Naive thymus-derived CD4-positive, alpha-beta T cell (primary cell): ENCODE data around the gene AKT1S1. TPM values are rescaled to one million over a fixed set of nuclear protein-coding genes. Genes with fewer than 3 reads are reported as not detected.

Experiments used
- ATAC-seq: fragments of 150-1000 bp; cut with Tn5 transposase; 2 replicates; pipeline ENCODE4 v1.10.0; 2021; ENCODE audit warnings: mild to moderate bottlenecking, moderate library complexity
- CTCF ChIA-PET: fragments of 350-600 bp; sonication (Branson Sonifier 250); formaldehyde crosslinking; loops from one replicate; lab custom pipeline; 2021; ENCODE audit warnings: antibody characterized with exemption; lab: Charles Lee
- POLR2A ChIA-PET: fragments of 350-600 bp; sonication (Branson Sonifier 250); formaldehyde crosslinking; loops from one replicate; lab custom pipeline; 2021; ENCODE audit warnings: antibody characterized with exemption, inconsistent platforms; lab: Charles Lee
- DNase-seq, 9 donors: peaks; one replicate each; pipeline versions ENCODE4 v3.0.0 to v3.0.0-alpha.2; 2020 to 2022; ENCODE audit warnings: mixed read lengths in 1 of 9
- H3K27ac ChIP-seq: one replicate; pipeline ENCODE4 v1.7.0; 2013; ENCODE audit warnings: mild to moderate bottlenecking, low read depth, low read length, moderate library complexity
- H3K27me3 ChIP-seq, 2 donors: one replicate each; pipeline ENCODE4 v1.7.0; 2013; ENCODE audit warnings: low read length in 2 of 2, mild to moderate bottlenecking in 2 of 2, moderate library complexity in 2 of 2; ENCODE audit not compliant: control insufficient read depth in 2 of 2, insufficient read depth in 2 of 2
- H3K36me3 ChIP-seq, 3 experiments: 1 replicate in 2 of 3; 2 replicates in 1 of 3; pipeline ENCODE4 v1.7.0; 2013; ENCODE audit warnings: low read length in 3 of 3, mild to moderate bottlenecking in 3 of 3, moderate library complexity in 1 of 3; ENCODE audit not compliant: insufficient read depth in 3 of 3, control insufficient read depth in 2 of 3
- H3K4me1 ChIP-seq, 2 donors: one replicate each; pipeline ENCODE4 v1.7.0; 2013; ENCODE audit warnings: low read length in 2 of 2, mild to moderate bottlenecking in 2 of 2, moderate library complexity in 1 of 2; ENCODE audit not compliant: control insufficient read depth in 2 of 2, insufficient read depth in 2 of 2
- H3K4me3 ChIP-seq: 2 replicates; pipeline ENCODE4 v1.7.0; 2013; ENCODE audit warnings: mild to moderate bottlenecking, low read length
- H3K9me3 ChIP-seq, 3 experiments: 1 replicate in 2 of 3; 2 replicates in 1 of 3; pipeline ENCODE4 v1.7.0; 2013; ENCODE audit warnings: low read length in 3 of 3; ENCODE audit not compliant: control insufficient read depth in 2 of 3
- H3K27ac Mint-ChIP-seq, 9 donors: one replicate each; pipeline ENCODE4 v1.8.0; 2020 to 2022; ENCODE audit warnings: mixed read lengths in 9 of 9, mild to moderate bottlenecking in 8 of 9, moderate library complexity in 5 of 9, inconsistent platforms in 2 of 9
- H3K27me3 Mint-ChIP-seq, 5 donors: one replicate each; pipeline ENCODE4 v1.8.0; 2021 to 2022; ENCODE audit warnings: mixed read lengths in 5 of 5, mild to moderate bottlenecking in 1 of 5
- H3K36me3 Mint-ChIP-seq, 5 donors: one replicate each; pipeline ENCODE4 v1.8.0; 2020 to 2022; ENCODE audit warnings: mixed read lengths in 5 of 5, mild to moderate bottlenecking in 3 of 5, inconsistent platforms in 1 of 5
- H3K4me1 Mint-ChIP-seq, 7 donors: one replicate each; pipeline ENCODE4 v1.8.0; 2020 to 2022; ENCODE audit warnings: mixed read lengths in 7 of 7, mild to moderate bottlenecking in 3 of 7, inconsistent platforms in 1 of 7
- H3K4me3 Mint-ChIP-seq, 10 donors: one replicate each; pipeline ENCODE4 v1.8.0; 2020 to 2022; ENCODE audit warnings: mild to moderate bottlenecking in 10 of 10, mixed read lengths in 10 of 10, moderate library complexity in 6 of 10, inconsistent platforms in 2 of 10
- H3K9me3 Mint-ChIP-seq, 11 donors: one replicate each; pipeline ENCODE4 v1.8.0; 2020 to 2022; ENCODE audit warnings: mixed read lengths in 11 of 11, mild to moderate bottlenecking in 4 of 11, inconsistent platforms in 1 of 11, moderate library complexity in 1 of 11
- intact Hi-C, 2 donors: fragments of 100-400 bp; cut with micrococcal nuclease; formaldehyde crosslinking; loops; one replicate each; pipeline ENCODE4 v1.15.1; 2023
- polyA plus RNA-seq, 2 donors: library from polyadenylated mRNA; unstranded; fragments of 300-500 nt; fragmentation: Illumina TruSeq; gene quantifications; one replicate each; pipeline ENCODE4 v1.2.3, GENCODE V29; 2021
- total RNA-seq, 6 experiments: library from RNA in 5 of 6; stranded (reverse) in 5 of 6; gene quantifications; 1 replicate in 5 of 6; 2 replicates in 1 of 6; pipeline ENCODE4 v1.2.3 and lab custom pipeline; 2021 to 2026

AKT1S1 gene
- total and polyA plus RNA-seq, 7 experiments from 2014 or later: 4.7 to 25.7 (median 17.3) TPM

- DNase-seq: no peak
- Histone ChIP-seq H3K27me3 (no peaks in the 10 kb centered on the region), H3K27ac (no peak overlapping the region), H3K4me3 (no peak overlapping the region), H3K36me3 (peaks cover 0 to 58% (median 10%) of the 10 kb centered on the region in 3 experiments), H3K4me1 (peaks cover 10 to 12% of the 10 kb centered on the region in 2 donors), H3K9me3 (no peaks in the 10 kb centered on the region)
- ChIA-PET CTCF (no interaction called here), POLR2A (interaction anchor here (0.6 kb wide), 1 partner anchor 212 kb away, joined by 5 read pairs; no protein-coding TSS in a partner anchor)
- Mint-ChIP-seq H3K27me3 (no peaks in the 10 kb centered on the region), H3K4me3 (peak overlapping the region in 1 of 10 donors; percentile 41), H3K36me3 (peaks cover 0 to 30% (median 0%) of the 10 kb centered on the region in 5 donors), H3K4me1 (peaks cover 26 to 59% (median 43%) of the 10 kb centered on the region in 7 donors), H3K9me3 (peaks cover 0 to 6% (median 0%) of the 10 kb centered on the region in 11 donors), H3K27ac (no peak overlapping the region)
- intact Hi-C loops: no loop called here
- ATAC-seq: peak; percentile 41
Observed at GRCh38 chr19:49923055-49924003, 46.2 kb upstream of the AKT1S1 start.

GRCh38 chr19:49921871-49922795 lies 45.0 kb upstream of the AKT1S1 start:
- peaks cover 0 to 27% (median 3%) of the 10 kb centered on the region in 5 donors for H3K36me3 Mint-ChIP-seq
- H3K4me1 ChIP-seq: peaks cover 0 to 3% of the 10 kb centered on the region in 2 donors
- DNase-seq: no peak
- no peak overlapping the region for H3K27ac ChIP-seq
- peak overlapping the region in 1 of 9 donors; percentile 32 for H3K27ac Mint-ChIP-seq
- peaks cover 0 to 1% (median 0%) of the 10 kb centered on the region in 11 donors for H3K9me3 Mint-ChIP-seq
- intact Hi-C loops: no loop called here
- no peaks in the 10 kb centered on the region for H3K9me3 ChIP-seq
- ATAC-seq: peak; percentile 29
- H3K36me3 ChIP-seq: peaks cover 0 to 63% (median 13%) of the 10 kb centered on the region in 3 experiments
- no peak overlapping the region for H3K4me3 ChIP-seq
- POLR2A ChIA-PET: interaction anchor here (0.6 kb wide), 1 partner anchor 211 kb away, joined by 5 read pairs; no protein-coding TSS in a partner anchor
- CTCF ChIA-PET: no interaction called here
- no peaks in the 10 kb centered on the region for H3K27me3 Mint-ChIP-seq
- H3K4me1 Mint-ChIP-seq: peaks cover 18 to 53% (median 36%) of the 10 kb centered on the region in 7 donors
- H3K27me3 ChIP-seq: no peaks in the 10 kb centered on the region
- no peak overlapping the region for H3K4me3 Mint-ChIP-seq

- no peak overlapping the region for H3K4me3 Mint-ChIP-seq
- Histone ChIP-seq H3K27ac (no peak overlapping the region), H3K4me3 (no peak overlapping the region), H3K36me3 (peaks cover 0 to 63% (median 13%) of the 10 kb centered on the region in 3 experiments), H3K27me3 (no peaks in the 10 kb centered on the region), H3K9me3 (no peaks in the 10 kb centered on the region), H3K4me1 (no peaks in the 10 kb centered on the region)
- peaks cover 0 to 27% (median 7%) of the 10 kb centered on the region in 5 donors for H3K36me3 Mint-ChIP-seq
- peak overlapping the region in 3 of 9 donors; percentile 27 to 71 (median 28) for H3K27ac Mint-ChIP-seq
- H3K9me3 Mint-ChIP-seq: peaks cover 0 to 1% (median 0%) of the 10 kb centered on the region in 11 donors
- POLR2A ChIA-PET: no interaction called here
- ATAC-seq (no peak), DNase-seq (no peak)
- intact Hi-C loops: no loop called here
- no peaks in the 10 kb centered on the region for H3K27me3 Mint-ChIP-seq
- peaks cover 16 to 50% (median 32%) of the 10 kb centered on the region in 7 donors for H3K4me1 Mint-ChIP-seq
- CTCF ChIA-PET: no interaction called here
Observed at GRCh38 chr19:49920624-49921363, 43.6 kb upstream of the AKT1S1 start.

- H3K27ac ChIP-seq: no peak overlapping the region
- Mint-ChIP-seq H3K4me1 (peaks cover 23 to 38% (median 27%) of the 10 kb centered on the region in 7 donors), H3K27ac (peak overlapping the region in 3 of 9 donors; percentile 39 to 59 (median 46)), H3K27me3 (no peaks in the 10 kb centered on the region), H3K36me3 (peaks cover 0 to 38% (median 23%) of the 10 kb centered on the region in 5 donors), H3K9me3 (no peaks in the 10 kb centered on the region), H3K4me3 (no peak overlapping the region)
- ChIA-PET POLR2A (no interaction called here), CTCF (no interaction called here)
- DNase-seq (no peak), ATAC-seq (no peak)
- no peak overlapping the region for H3K4me3 ChIP-seq
- H3K4me1 ChIP-seq: no peaks in the 10 kb centered on the region
- H3K36me3 ChIP-seq: peaks cover 0 to 69% (median 9%) of the 10 kb centered on the region in 3 experiments
- intact Hi-C loops: no loop called here
- H3K27me3 ChIP-seq: no peaks in the 10 kb centered on the region
- no peaks in the 10 kb centered on the region for H3K9me3 ChIP-seq
Observed at GRCh38 chr19:49918089-49918488, 40.9 kb upstream of the AKT1S1 start.

GRCh38 chr19:49916839-49917733 lies 39.9 kb upstream of the AKT1S1 start:
- Mint-ChIP-seq H3K4me1 (peaks cover 28 to 40% (median 31%) of the 10 kb centered on the region in 7 donors), H3K27me3 (no peaks in the 10 kb centered on the region), H3K27ac (peak overlapping the region in 1 of 9 donors; percentile 82), H3K4me3 (no peak overlapping the region), H3K36me3 (peaks cover 0 to 38% (median 23%) of the 10 kb centered on the region in 5 donors), H3K9me3 (no peaks in the 10 kb centered on the region)
- ChIA-PET CTCF (no interaction called here), POLR2A (interaction anchor here (0.7 to 1.2 kb wide), 2 partner anchors 11 to 12 kb away, joined by 3 to 5 read pairs; partner anchors contain the start of genes ATF5 and NUP62)
- DNase-seq (no peak), ATAC-seq (peak; percentile 48)
- H3K4me3 ChIP-seq: no peak overlapping the region
- no peaks in the 10 kb centered on the region for H3K27me3 ChIP-seq
- H3K4me1 ChIP-seq: no peaks in the 10 kb centered on the region
- H3K9me3 ChIP-seq: no peaks in the 10 kb centered on the region
- intact Hi-C loops: no loop called here
- H3K27ac ChIP-seq: no peak overlapping the region
- H3K36me3 ChIP-seq: peaks cover 0 to 66% (median 7%) of the 10 kb centered on the region in 3 experiments
